Fibroblast of skin of right biceps (primary cell): ENCODE measurements around the gene FGD5.

Experiments used
- DNase-seq: peaks from one replicate; pipeline ENCODE4 v3.0.0-alpha.2; 2013

The FGD5 gene

GRCh38 chr3:14789640-14790285 lies 29.0 kb upstream of the FGD5 start:
- DNase-seq, result no peak

GRCh38 chr3:14791343-14791945 lies 27.3 kb upstream of the FGD5 start:
- peak; percentile 22 for DNase-seq

- DNase-seq, result no peak
Measured at GRCh38 chr3:14792691-14793121, 26.1 kb upstream of the FGD5 start.

- no peak for DNase-seq
Measured at GRCh38 chr3:14793126-14793857, 25.5 kb upstream of the FGD5 start.

GRCh38 chr3:14793858-14794234 lies 24.9 kb upstream of the FGD5 start:
- no peak for DNase-seq

GRCh38 chr3:14794435-14794834 lies 24.3 kb upstream of the FGD5 start:
- DNase-seq, result no peak

- no peak for DNase-seq
Measured at GRCh38 chr3:14795996-14796395, 22.8 kb upstream of the FGD5 start.

GRCh38 chr3:14796403-14797077 lies 22.2 kb upstream of the FGD5 start:
- DNase-seq, result no peak

GRCh38 chr3:14797731-14798130 lies 21.0 kb upstream of the FGD5 start:
- no peak for DNase-seq

GRCh38 chr3:14798231-14798630 lies 20.5 kb upstream of the FGD5 start:
- no peak for DNase-seq

- no peak for DNase-seq
Measured at GRCh38 chr3:14799146-14799545, 19.6 kb upstream of the FGD5 start.

GRCh38 chr3:14801031-14801430 lies 17.7 kb upstream of the FGD5 start:
- no peak for DNase-seq

GRCh38 chr3:14801668-14802380 lies 16.9 kb upstream of the FGD5 start:
- no peak for DNase-seq

GRCh38 chr3:14802381-14802731 lies 16.4 kb upstream of the FGD5 start:
- DNase-seq, result no peak

GRCh38 chr3:14803101-14803980 lies 15.4 kb upstream of the FGD5 start:
- DNase-seq, result peak; percentile 61

GRCh38 chr3:14803981-14804834 lies 14.6 kb upstream of the FGD5 start:
- DNase-seq, result no peak

- no peak for DNase-seq
Measured at GRCh38 chr3:14804835-14805780, 13.7 kb upstream of the FGD5 start.

GRCh38 chr3:14805961-14806537 lies 12.7 kb upstream of the FGD5 start:
- DNase-seq, result no peak

- DNase-seq, result peak; percentile 10
Measured at GRCh38 chr3:14806641-14807263, 12.0 kb upstream of the FGD5 start.
